ENCODE results near the gene INSC.
A peak's percentile ranks its signal among the peaks of the same experiment; 100 is the strongest.

Gene INSC

GRCh38 chr11:15189641-15190365 is 75.1 kb downstream of the INSC start:
- no peak for DNase-seq

- DNase-seq, result no peak
These were observed 75.9 kb downstream of the INSC start for GRCh38 chr11:15190611-15191010.

GRCh38 chr11:15192005-15192556 is 77.4 kb downstream of the INSC start:
- DNase-seq, result no peak

GRCh38 chr11:15194671-15195415 is 80.1 kb downstream of the INSC start:
- no peak for DNase-seq

GRCh38 chr11:15195454-15196200 is 80.9 kb downstream of the INSC start:
- no peak for DNase-seq

GRCh38 chr11:15196704-15197103 is 82.0 kb downstream of the INSC start:
- no peak for DNase-seq

GRCh38 chr11:15197696-15198095 is 83.0 kb downstream of the INSC start:
- no peak for DNase-seq

- no peak for DNase-seq
These were observed 83.6 kb downstream of the INSC start for GRCh38 chr11:15198284-15198683.

- DNase-seq, result no peak
These were observed 85.0 kb downstream of the INSC start for GRCh38 chr11:15199693-15200092.

GRCh38 chr11:15200696-15201095 is 86.0 kb downstream of the INSC start:
- no peak for DNase-seq

GRCh38 chr11:15201586-15201985 is 86.9 kb downstream of the INSC start:
- DNase-seq, result no peak

GRCh38 chr11:15202626-15203025 is 87.9 kb downstream of the INSC start:
- no peak for DNase-seq

- DNase-seq, result no peak
These were observed 90.0 kb downstream of the INSC start for GRCh38 chr11:15204711-15205110.

GRCh38 chr11:15206791-15207190 is 92.1 kb downstream of the INSC start:
- DNase-seq, result no peak

GRCh38 chr11:15208378-15209222 is 93.9 kb downstream of the INSC start:
- peak; percentile 72 for DNase-seq

GRCh38 chr11:15212876-15213275 is 98.2 kb downstream of the INSC start:
- DNase-seq, result no peak

GRCh38 chr11:15213471-15214231 is 98.9 kb downstream of the INSC start:
- no peak for DNase-seq

GRCh38 chr11:15215005-15215404 is 100.3 kb downstream of the INSC start:
- DNase-seq, result no peak

- peak; percentile 6 for DNase-seq
These were observed 102.0 kb downstream of the INSC start for GRCh38 chr11:15216678-15217077.

GRCh38 chr11:15217416-15217815 is 102.7 kb downstream of the INSC start:
- DNase-seq, result no peak

GRCh38 chr11:15222777-15223176 is 108.1 kb downstream of the INSC start:
- no peak for DNase-seq

GRCh38 chr11:15223318-15223717 is 108.6 kb downstream of the INSC start:
- no peak for DNase-seq

Data from activated CD4-positive, alpha-beta T cell treated with anti-CD3 and anti-CD28 coated beads, Interleukin-2, amount 50 U/mL, for 16 hours (primary cell).